Measurements from ENCODE around the gene PHLDA2.

PHLDA2 gene

GRCh38 chr11:2929950-2930703, 907 bp upstream of the PHLDA2 start:
- DNase-seq (ENCODE audit: low read depth): no peak

- peak; percentile 57 for DNase-seq (ENCODE audit: low read depth)
Observed at GRCh38 chr11:2929531-2929949, 320 bp upstream of the PHLDA2 start.

GRCh38 chr11:2927851-2928604, 1.2 kb downstream of the PHLDA2 start:
- DNase-seq (ENCODE audit: low read depth): no peak

- DNase-seq (ENCODE audit: low read depth): no peak
Observed at GRCh38 chr11:2927121-2927800, 2.0 kb downstream of the PHLDA2 start.

GRCh38 chr11:2926611-2927051, 2.6 kb downstream of the PHLDA2 start:
- DNase-seq (ENCODE audit: low read depth): no peak

- no peak for DNase-seq (ENCODE audit: low read depth)
Observed at GRCh38 chr11:2924821-2925675, 4.2 kb downstream of the PHLDA2 start.

- DNase-seq (ENCODE audit: low read depth): no peak
Observed at GRCh38 chr11:2924381-2924780, 4.8 kb downstream of the PHLDA2 start.

- no peak for DNase-seq (ENCODE audit: low read depth)
Observed at GRCh38 chr11:2923446-2924375, 5.5 kb downstream of the PHLDA2 start.

GRCh38 chr11:2922655-2923054, 6.6 kb downstream of the PHLDA2 start:
- DNase-seq (ENCODE audit: low read depth): no peak

- no peak for DNase-seq (ENCODE audit: low read depth)
Observed at GRCh38 chr11:2921742-2922493, 7.3 kb downstream of the PHLDA2 start.

GRCh38 chr11:2921261-2921660, 8.0 kb downstream of the PHLDA2 start:
- DNase-seq (ENCODE audit: low read depth): no peak

- DNase-seq (ENCODE audit: low read depth): no peak
Observed at GRCh38 chr11:2920343-2920742, 8.9 kb downstream of the PHLDA2 start.

- no peak for DNase-seq (ENCODE audit: low read depth)
Observed at GRCh38 chr11:2919837-2920236, 9.4 kb downstream of the PHLDA2 start.

GRCh38 chr11:2919188-2919587, 10.0 kb downstream of the PHLDA2 start:
- no peak for DNase-seq (ENCODE audit: low read depth)

- no peak for DNase-seq (ENCODE audit: low read depth)
Observed at GRCh38 chr11:2917842-2918490, 11.3 kb downstream of the PHLDA2 start.

- DNase-seq (ENCODE audit: low read depth): no peak
Observed at GRCh38 chr11:2916892-2917645, 12.2 kb downstream of the PHLDA2 start.

GRCh38 chr11:2916114-2916891, 12.9 kb downstream of the PHLDA2 start:
- DNase-seq (ENCODE audit: low read depth): no peak

GRCh38 chr11:2915473-2915872, 13.7 kb downstream of the PHLDA2 start:
- no peak for DNase-seq (ENCODE audit: low read depth)
